RWPE1 (cell line): ENCODE results near the gene NCAPG2.

ENCODE experiments used
- CTCF ChIA-PET: fragments of 350-600 bp; sonication (Branson Sonifier 250); formaldehyde crosslinking; extraction: SDS; loops from one replicate; lab custom pipeline; 2021; lab: Yijun Ruan, JAX
- POLR2A ChIA-PET: fragments of 400-600 bp; formaldehyde crosslinking; extraction: SDS; loops from one replicate; lab custom pipeline; 2020; ENCODE audit warnings: antibody characterized with exemption; ENCODE audit not compliant: low non-redundant PET; lab: Yijun Ruan, JAX
- DNase-seq: peaks from one replicate; pipeline ENCODE4 v3.0.0; 2012; ENCODE audit warnings: low spot score
- H3K27ac ChIP-seq: fragments of 450-650 bp; 2 replicates; pipeline ENCODE4 v1.5.1; 2017
- CTCF ChIP-seq: fragments of 450-650 bp; conservative IDR thresholded peaks from 2 replicates; pipeline ENCODE4 v1.5.1; 2017; ENCODE audit warnings: low read depth, mild to moderate bottlenecking

The NCAPG2 gene

GRCh38 chr7:158587162-158588084 is 117.2 kb downstream of the NCAPG2 start, which contains the start of gene PTPRN2:
Gene PTPRN2 (minus strand): TSS chr7:158587823.
- no peak within 1 kb of the TSS for H3K27ac ChIP-seq
- peak; percentile 82 for DNase-seq
- ChIA-PET CTCF (no interaction called here), POLR2A (no interaction called here)
- TF ChIP-seq CTCF: no peak

- no peak for TF ChIP-seq CTCF
- POLR2A ChIA-PET: no interaction called here
- no peak overlapping the region for H3K27ac ChIP-seq
- CTCF ChIA-PET: no interaction called here
- no peak for DNase-seq
Measured at GRCh38 chr7:158586499-158587161, 118.0 kb downstream of the NCAPG2 start.

GRCh38 chr7:158585721-158586498 is 118.7 kb downstream of the NCAPG2 start:
- no peak overlapping the region for H3K27ac ChIP-seq
- ChIA-PET POLR2A (no interaction called here), CTCF (no interaction called here)
- no peak for DNase-seq
- no peak for TF ChIP-seq CTCF

- POLR2A ChIA-PET: no interaction called here
- no peak for TF ChIP-seq CTCF
- no peak for DNase-seq
- CTCF ChIA-PET: interaction anchor here (0.6 kb wide), 1 partner anchor 97 kb away, joined by 3 read pairs; no protein-coding TSS in a partner anchor
- no peak overlapping the region for H3K27ac ChIP-seq
Measured at GRCh38 chr7:158584407-158584806, 120.2 kb downstream of the NCAPG2 start.

- ChIA-PET CTCF (no interaction called here), POLR2A (no interaction called here)
- DNase-seq: no peak
- TF ChIP-seq CTCF: no peak
- H3K27ac ChIP-seq: no peak overlapping the region
Measured at GRCh38 chr7:158583810-158584209, 120.8 kb downstream of the NCAPG2 start.

GRCh38 chr7:158583143-158583542 is 121.5 kb downstream of the NCAPG2 start:
- POLR2A ChIA-PET: no interaction called here
- CTCF ChIA-PET: no interaction called here

More at GRCh38 chr7:158583143-158583542, 121.5 kb downstream of the NCAPG2 start:
- TF ChIP-seq CTCF: no peak
- no peak overlapping the region for H3K27ac ChIP-seq
- no peak for DNase-seq
